Mucosa of descending colon (tissue), 3 donors: ENCODE results near the gene IFT57. TPM values are rescaled to one million over a fixed set of nuclear protein-coding genes. Genes with fewer than 3 reads are reported as not detected.

Experiments used
- ATAC-seq: fragments of 200-7000 bp; cut with Tn5 transposase; one replicate; pipeline ENCODE4 v1.9.1; 2020; ENCODE audit warnings: mild to moderate bottlenecking, moderate library complexity
- DNase-seq, 3 donors: peaks; one replicate each; pipeline ENCODE4 v3.0.0-alpha.2; 2020
- H3K36me3 ChIP-seq: fragments of 200-600 bp; one replicate; pipeline ENCODE4 v1.8.0; 2021; ENCODE audit warnings: low read depth, mild to moderate bottlenecking
- H3K4me1 ChIP-seq: fragments of 200-600 bp; one replicate; pipeline ENCODE4 v1.8.0; 2021; ENCODE audit warnings: low read depth, mild to moderate bottlenecking
- H3K4me3 ChIP-seq: fragments of 200-600 bp; one replicate; pipeline ENCODE4 v1.8.0; 2021; ENCODE audit warnings: mild to moderate bottlenecking
- H3K9me3 ChIP-seq: fragments of 200-600 bp; one replicate; pipeline ENCODE4 v1.8.0; 2021; ENCODE audit warnings: mild to moderate bottlenecking
- CTCF ChIP-seq: fragments of 200-600 bp; IDR thresholded peaks from one replicate; pipeline ENCODE4 v1.8.0; 2022; ENCODE audit warnings: antibody characterized with exemption, mild to moderate bottlenecking
- intact Hi-C, 2 donors: fragments of 100-400 bp; cut with DNase I in 1 of 2; cut with micrococcal nuclease in 1 of 2; formaldehyde crosslinking; loops; one replicate each; pipeline versions ENCODE4 v1.11.0 to v1.11.1; 2022; cut with DNase I, micrococcal nuclease
- total RNA-seq, 3 donors: library from RNA; stranded (reverse); fragmentation: NEBNext Ultra II Directional in 2 of 3; extraction: Animal tissue kit (Norgen Biotek cat#: 25700) in 2 of 3; gene quantifications; one replicate each; pipeline versions ENCODE4 v1.2.1 to v1.2.4, GENCODE V29; 2021 to 2023
- donor health status: DM: no; HTN: no; CAD: no; lungs with moderate emphysema.
- donor health status: DM: no; HTN: no; CAD: no.
- donor health status: DM: no; HTN: yes; CAD: no.

Gene IFT57
- total RNA-seq, 3 donors from 2014 or later = 45.4 to 62.9 (median 50.9) TPM

- TF ChIP-seq CTCF = no peak
- no peak for DNase-seq
- no peak for ATAC-seq
- no peaks in the 10 kb centered on the region for H3K36me3 ChIP-seq
- H3K4me3 ChIP-seq = no peak overlapping the region
- no peaks in the 10 kb centered on the region for H3K9me3 ChIP-seq
- H3K4me1 ChIP-seq = no peaks in the 10 kb centered on the region
- intact Hi-C loops = no loop called here
Observed at GRCh38 chr3:108201258-108201657, 21.0 kb downstream of the IFT57 start.

- intact Hi-C loops = no loop called here
- DNase-seq (no peak), ATAC-seq (no peak)
- no peaks in the 10 kb centered on the region for H3K9me3 ChIP-seq
- no peaks in the 10 kb centered on the region for H3K4me1 ChIP-seq
- H3K36me3 ChIP-seq = no peaks in the 10 kb centered on the region
- no peak overlapping the region for H3K4me3 ChIP-seq
- TF ChIP-seq CTCF = no peak
Observed at GRCh38 chr3:108200578-108200977, 21.6 kb downstream of the IFT57 start.

GRCh38 chr3:108200024-108200423, 22.2 kb downstream of the IFT57 start:
- Histone ChIP-seq H3K4me3 (no peak overlapping the region), H3K4me1 (no peaks in the 10 kb centered on the region), H3K9me3 (no peaks in the 10 kb centered on the region), H3K36me3 (no peaks in the 10 kb centered on the region)
- no peak for DNase-seq
- ATAC-seq = no peak
- intact Hi-C loops = no loop called here
- TF ChIP-seq CTCF = no peak

- TF ChIP-seq CTCF = no peak
- ATAC-seq = no peak
Observed at GRCh38 chr3:108191394-108191793, 30.8 kb downstream of the IFT57 start.

GRCh38 chr3:108190346-108190745, 31.9 kb downstream of the IFT57 start:
- ATAC-seq = no peak
- no peak for DNase-seq
- intact Hi-C loops = no loop called here
- H3K9me3 ChIP-seq = peaks cover 8% of the 10 kb centered on the region
- H3K36me3 ChIP-seq = no peaks in the 10 kb centered on the region
- no peaks in the 10 kb centered on the region for H3K4me1 ChIP-seq
- no peak for TF ChIP-seq CTCF
- H3K4me3 ChIP-seq = no peak overlapping the region

More at GRCh38 chr3:108191394-108191793, 30.8 kb downstream of the IFT57 start:
- intact Hi-C loops = no loop called here
- DNase-seq = no peak
- Histone ChIP-seq H3K4me3 (no peak overlapping the region), H3K9me3 (peaks cover 5% of the 10 kb centered on the region), H3K36me3 (no peaks in the 10 kb centered on the region), H3K4me1 (no peaks in the 10 kb centered on the region)

- ATAC-seq (no peak), DNase-seq (no peak)
- Histone ChIP-seq H3K36me3 (no peaks in the 10 kb centered on the region), H3K4me1 (no peaks in the 10 kb centered on the region), H3K4me3 (no peak overlapping the region), H3K9me3 (peaks cover 6% of the 10 kb centered on the region)
- intact Hi-C loops = no loop called here
- TF ChIP-seq CTCF = no peak
Observed at GRCh38 chr3:108189440-108189839, 32.8 kb downstream of the IFT57 start.
